Esophagus muscularis mucosa (tissue), 3 donors: ENCODE data around the gene GSTO2.

ENCODE experiments used
- POLR2A ChIP-seq: fragments of 450-650 bp; IDR thresholded peaks from one replicate; pipeline ENCODE4 v1.6.1; 2017; ENCODE audit warnings: antibody characterized with exemption, moderate library complexity, mild to moderate bottlenecking, low read depth
- TF ChIP-seq, protein P1 (sequence below), 3 experiments: fragments of 200-600 bp in 2 of 3; fragments of 450-650 bp in 1 of 3; sonication (generic) in 2 of 3; IDR thresholded peaks; one replicate each; pipeline ENCODE4 v1.5.1; 2017 to 2019; ENCODE audit warnings: antibody characterized with exemption in 3 of 3, mild to moderate bottlenecking in 2 of 3, moderate library complexity in 1 of 3

- TF ChIP-seq, protein P1, sequence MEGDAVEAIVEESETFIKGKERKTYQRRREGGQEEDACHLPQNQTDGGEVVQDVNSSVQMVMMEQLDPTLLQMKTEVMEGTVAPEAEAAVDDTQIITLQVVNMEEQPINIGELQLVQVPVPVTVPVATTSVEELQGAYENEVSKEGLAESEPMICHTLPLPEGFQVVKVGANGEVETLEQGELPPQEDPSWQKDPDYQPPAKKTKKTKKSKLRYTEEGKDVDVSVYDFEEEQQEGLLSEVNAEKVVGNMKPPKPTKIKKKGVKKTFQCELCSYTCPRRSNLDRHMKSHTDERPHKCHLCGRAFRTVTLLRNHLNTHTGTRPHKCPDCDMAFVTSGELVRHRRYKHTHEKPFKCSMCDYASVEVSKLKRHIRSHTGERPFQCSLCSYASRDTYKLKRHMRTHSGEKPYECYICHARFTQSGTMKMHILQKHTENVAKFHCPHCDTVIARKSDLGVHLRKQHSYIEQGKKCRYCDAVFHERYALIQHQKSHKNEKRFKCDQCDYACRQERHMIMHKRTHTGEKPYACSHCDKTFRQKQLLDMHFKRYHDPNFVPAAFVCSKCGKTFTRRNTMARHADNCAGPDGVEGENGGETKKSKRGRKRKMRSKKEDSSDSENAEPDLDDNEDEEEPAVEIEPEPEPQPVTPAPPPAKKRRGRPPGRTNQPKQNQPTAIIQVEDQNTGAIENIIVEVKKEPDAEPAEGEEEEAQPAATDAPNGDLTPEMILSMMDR (IDR thresholded peaks at IDR 0.05) = peak in 1 of 3 experiments; percentile 5
- TF ChIP-seq POLR2A = peak; percentile 74
These were observed at the start of gene GSTO2 for GRCh38 chr10:104268713-104269645.
